GM19240 (cell line): ENCODE results near the gene ALG2.

ENCODE experiments used
- DNase-seq: peaks from one replicate; pipeline ENCODE4 v3.0.0; 2011; ENCODE audit warnings: low spot score; ENCODE audit not compliant: insufficient read length

Gene ALG2

DNA sequence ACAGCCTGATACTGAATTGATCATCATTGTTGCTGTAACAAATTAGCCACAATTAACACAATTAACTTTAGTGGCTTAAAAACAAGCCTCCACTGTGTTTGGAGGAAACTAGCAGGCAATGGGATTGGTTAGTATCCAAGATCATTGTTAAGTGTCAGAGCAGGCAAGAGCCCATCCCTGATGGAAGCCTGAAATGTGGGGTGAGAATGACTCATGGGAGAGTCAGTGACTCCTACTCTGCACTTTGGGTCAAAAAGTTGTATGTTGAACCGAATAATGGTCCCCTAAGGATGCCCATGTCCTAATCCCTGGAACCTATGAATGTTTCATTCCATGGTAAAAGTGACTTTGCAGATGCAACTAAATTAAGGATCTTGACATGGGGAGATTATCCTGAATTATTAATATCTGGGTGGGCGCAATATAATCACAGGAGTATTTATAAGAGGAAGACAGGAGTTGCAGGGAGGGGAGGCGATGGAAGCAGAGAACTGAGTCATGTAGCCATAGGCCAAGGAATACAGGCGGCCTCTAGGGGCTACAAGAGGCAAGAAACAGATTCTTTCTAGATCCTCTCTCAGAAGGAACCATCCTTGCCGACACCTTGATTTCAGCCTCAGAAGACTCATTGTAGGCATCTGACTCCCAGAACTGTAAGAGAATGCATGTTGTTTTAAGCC lies 28.8 kb downstream of the ALG2 start:
- DNase-seq: no peak

DNA sequence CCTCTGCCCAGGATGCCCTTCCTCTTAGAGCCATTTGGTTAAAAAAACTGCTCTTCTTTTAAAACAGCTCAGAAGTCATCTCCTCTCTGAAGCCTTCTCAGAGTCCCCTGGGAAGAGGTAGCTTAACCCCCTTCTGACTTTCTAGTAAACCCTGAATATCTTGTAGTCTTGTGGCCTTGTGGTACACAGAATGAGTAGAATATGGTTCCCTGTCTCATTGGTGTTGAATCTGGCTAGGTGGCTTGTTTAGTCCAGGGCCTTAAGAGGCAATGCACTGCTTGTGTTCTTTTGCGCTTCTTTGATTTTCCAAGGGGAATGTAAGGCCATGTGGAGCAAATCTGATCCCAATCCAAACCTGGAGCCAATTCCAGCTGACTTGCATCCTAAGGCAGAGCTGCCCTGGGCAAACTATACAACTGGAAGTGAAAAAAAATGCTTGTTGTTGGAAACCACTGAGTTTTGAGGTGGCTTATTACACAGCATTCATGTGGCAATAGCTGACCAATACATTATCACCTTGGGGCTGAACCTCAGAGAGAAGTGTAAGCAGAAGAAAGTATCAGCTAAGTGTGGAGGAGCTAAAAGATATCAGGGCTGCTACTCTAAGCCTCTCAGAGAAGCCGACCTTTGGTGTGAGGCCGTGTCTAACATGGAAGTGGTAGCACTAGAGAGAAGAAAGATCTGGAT lies 31.0 kb downstream of the ALG2 start:
- DNase-seq: no peak

GRCh38 chr9:99189887-99190596 lies 31.7 kb downstream of the ALG2 start:
- DNase-seq: no peak

DNA sequence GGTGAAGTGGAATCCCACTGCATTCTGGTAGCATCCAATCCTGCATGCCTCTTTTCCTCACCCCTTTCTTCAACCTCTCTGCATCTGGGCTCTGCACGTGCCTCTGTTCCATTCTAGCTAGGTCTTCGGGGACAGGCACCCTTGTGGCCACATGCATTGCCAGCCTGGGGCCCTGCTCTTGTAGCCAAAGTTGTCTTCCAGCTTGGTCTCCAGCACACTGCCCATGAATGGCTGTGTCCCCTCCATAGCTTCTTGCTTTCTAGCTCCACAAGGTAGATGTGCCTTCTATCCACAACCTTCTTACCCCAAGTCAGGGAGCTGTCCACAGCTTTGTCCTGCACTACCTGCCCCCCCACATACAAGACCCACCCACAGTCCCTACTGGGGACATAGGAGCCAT lies 32.6 kb downstream of the ALG2 start:
- no peak for DNase-seq

DNA sequence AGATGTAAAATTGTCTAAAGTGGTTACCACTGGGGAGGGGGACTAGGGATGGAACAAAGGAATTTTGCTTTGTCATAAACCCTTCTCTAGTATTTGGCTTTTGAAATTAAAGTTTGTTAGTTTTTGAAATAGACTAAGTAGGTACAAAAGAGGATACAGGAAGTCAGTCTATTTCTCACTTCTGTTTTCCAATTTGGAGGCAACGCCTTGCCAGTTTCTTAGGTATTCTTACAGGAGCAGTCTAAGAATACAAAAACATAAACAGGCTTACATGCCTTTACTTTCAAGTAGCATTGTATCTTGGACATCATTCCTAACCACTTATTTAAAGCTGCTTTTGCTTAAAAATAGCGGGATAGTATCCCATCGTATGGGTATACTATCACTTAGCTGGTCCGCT lies 34.4 kb downstream of the ALG2 start:
- DNase-seq: no peak

DNA sequence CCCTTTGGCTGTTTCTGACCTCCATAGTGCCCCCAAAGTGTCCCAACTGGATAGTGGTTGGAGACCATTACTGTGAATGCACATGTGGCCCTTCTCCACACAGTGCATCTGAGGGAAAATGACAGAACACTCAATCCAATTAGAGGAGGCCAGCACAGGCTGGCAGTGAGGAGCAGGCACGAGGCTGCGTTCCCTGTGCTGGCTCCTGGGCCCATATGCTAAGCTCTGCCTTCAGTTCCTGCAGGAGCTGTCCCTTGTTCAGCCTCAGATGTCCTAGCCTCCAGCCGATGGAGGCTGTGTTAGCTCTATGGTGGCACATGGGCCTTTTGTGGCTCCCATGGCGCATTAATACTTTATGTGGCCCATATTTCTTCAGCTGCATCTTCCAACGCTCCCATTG lies 35.8 kb downstream of the ALG2 start:
- no peak for DNase-seq

DNA sequence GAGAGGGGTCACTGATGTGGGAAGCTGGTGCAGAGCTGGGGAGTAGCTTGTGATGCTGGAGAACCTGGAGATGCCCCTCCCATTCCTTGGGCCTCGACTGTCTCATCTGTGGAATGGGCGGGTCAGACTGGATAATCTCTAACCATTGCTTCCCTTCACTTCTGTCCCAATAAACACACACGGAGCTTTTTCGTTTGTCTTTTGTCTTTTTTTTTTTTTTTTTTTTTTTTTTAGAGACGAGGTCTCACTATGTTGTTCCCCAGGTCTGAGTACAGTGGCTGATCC lies 36.5 kb downstream of the ALG2 start:
- DNase-seq: no peak

DNA sequence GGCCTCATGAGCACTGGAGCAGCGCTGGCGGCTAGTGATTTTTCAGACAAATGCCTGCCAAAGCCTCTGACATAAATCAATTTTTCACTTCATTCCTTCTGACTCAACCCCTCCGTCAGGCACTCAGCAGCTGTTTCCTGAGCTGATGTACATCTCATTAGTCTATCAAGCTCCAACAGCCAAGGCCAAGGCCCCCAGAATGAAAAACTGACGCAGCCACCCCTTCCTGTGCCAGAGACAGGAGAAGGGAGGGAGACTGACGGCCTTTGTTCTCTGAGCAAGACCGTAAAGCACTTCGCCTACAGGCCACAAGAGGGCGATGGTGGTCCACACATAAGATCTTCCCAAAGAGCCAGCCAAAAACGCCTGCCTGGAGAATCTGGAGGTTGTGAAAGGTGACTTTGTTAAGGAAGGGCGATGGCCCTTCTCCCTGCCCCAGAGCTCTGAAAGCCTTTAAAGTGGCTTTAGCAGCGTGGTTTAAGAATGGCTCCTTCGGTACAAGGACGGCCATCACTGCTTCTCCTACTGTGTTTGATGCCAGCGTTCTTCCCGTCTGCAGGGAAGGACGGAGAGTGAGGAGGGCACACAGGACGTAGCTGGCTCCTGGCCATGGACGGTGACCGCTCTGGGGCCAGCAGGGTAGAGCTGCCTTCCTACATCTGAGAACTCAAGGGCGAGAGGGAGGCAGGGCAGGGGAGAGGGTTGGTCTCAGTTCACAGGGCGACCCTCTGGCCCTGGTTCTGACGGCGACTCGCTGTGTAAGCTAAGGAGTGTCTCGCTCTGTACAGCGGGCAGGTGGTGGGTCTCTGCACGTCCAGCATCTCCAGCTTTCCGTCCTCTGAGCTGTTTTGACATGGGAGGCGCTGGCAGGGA lies 37.0 kb downstream of the ALG2 start:
- DNase-seq: peak; percentile 45

DNA sequence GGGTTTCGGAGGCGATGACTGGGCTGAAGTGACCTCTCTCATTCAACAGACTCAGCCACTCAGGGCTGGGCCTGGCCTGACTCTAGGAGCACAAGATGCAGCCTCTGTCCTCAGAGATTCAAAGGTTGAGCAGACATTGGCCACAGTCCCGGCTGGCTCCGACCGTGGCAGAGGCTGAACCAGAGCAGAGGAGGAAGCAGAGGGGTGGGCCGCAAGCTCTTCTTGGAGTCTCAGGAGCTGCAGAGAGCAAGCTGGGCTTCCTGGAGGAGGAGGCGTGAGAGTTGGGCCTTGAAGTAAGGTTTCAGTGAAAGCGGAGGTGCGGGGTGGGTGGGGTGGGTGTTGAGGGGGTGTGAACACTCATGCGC lies 37.6 kb downstream of the ALG2 start:
- DNase-seq: no peak

DNA sequence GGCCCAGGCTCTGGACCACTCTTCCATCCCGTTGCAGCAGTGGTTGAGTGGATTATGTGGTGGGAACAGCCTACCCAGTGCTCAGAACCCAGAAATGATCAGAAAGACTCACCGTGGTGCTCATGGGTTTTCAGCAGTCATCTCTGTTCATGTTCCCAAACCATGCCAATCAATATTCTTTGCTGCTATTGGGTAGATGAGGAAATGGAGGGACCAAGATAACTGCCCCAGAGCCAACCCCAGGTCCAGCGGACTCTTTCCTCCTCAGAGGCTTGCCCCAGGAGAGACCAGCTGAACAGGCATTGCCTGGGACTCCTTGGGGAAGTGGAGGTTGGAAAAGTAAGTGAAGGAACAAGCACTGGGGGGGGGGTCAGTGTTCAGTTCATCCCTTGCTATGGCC lies 38.1 kb downstream of the ALG2 start:
- no peak for DNase-seq

DNA sequence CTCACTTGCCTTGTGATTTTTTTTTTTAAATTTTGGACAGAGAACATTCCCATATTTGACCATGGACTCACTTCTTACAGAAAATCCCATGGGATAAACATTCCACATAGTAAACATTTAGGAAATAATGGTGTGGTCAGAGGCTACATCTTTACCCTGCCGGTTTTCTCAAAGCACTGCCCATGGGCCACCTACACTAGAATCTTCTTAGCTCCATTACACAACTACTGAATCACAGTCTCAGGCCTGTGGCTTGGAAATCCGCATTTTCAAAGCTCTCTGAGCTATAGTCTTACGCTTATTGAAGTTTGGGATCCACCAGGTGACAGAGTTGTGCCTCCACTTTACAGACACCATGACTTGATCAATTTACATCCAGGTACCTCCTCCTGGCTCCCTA lies 39.4 kb downstream of the ALG2 start:
- DNase-seq: no peak

- DNase-seq: no peak
Measured at GRCh38 chr9:99181621-99182020, 40.1 kb downstream of the ALG2 start.

DNA sequence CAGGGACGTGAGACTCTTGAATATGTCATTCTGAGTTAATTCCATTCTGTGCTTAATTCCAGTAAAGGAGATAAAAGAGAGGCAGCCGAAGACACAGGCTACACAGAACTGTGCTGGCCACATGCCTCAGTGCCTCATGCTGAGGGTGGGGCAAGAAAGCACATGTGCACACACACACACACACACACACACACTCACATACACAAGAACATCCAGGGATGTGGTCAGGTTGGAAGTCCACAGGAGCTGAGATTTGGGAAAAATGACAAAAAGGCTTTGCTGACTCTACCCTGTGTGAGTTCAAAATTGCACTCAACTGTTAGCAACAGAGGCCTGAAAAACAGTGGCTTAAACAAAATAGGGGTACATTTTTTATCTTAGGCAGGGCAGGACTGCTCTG lies 40.5 kb downstream of the ALG2 start:
- DNase-seq: no peak

GRCh38 chr9:99180662-99181061 lies 41.1 kb downstream of the ALG2 start:
- DNase-seq: no peak

- no peak for DNase-seq
Measured at GRCh38 chr9:99180199-99180598, 41.5 kb downstream of the ALG2 start.

- no peak for DNase-seq
Measured at GRCh38 chr9:99178912-99179872, 42.5 kb downstream of the ALG2 start.

GRCh38 chr9:99177576-99178366 lies 44.0 kb downstream of the ALG2 start:
- no peak for DNase-seq

GRCh38 chr9:99176527-99177013 lies 45.2 kb downstream of the ALG2 start:
- no peak for DNase-seq

GRCh38 chr9:99173570-99174504 lies 47.9 kb downstream of the ALG2 start:
- DNase-seq: no peak
